HG02885 (cell line): ENCODE measurements around the gene SPACA6.
"Not testable (repeated sequence)": the region's sequence is repeated elsewhere in the genome, so short reads cannot be mapped to it uniquely, and the experiment has no call there.

Experiments used
- ATAC-seq: cut with Tn5 transposase; IDR thresholded peaks from one replicate; pipeline ENCODE4 v1.9.1; 2021; ENCODE audit warnings: mild to moderate bottlenecking; ENCODE audit not compliant: unreplicated experiment, poor library complexity

Gene SPACA6

GRCh38 chr19:51733742-51734522, 40.8 kb downstream of the SPACA6 start:
- ATAC-seq: no peak

DNA sequence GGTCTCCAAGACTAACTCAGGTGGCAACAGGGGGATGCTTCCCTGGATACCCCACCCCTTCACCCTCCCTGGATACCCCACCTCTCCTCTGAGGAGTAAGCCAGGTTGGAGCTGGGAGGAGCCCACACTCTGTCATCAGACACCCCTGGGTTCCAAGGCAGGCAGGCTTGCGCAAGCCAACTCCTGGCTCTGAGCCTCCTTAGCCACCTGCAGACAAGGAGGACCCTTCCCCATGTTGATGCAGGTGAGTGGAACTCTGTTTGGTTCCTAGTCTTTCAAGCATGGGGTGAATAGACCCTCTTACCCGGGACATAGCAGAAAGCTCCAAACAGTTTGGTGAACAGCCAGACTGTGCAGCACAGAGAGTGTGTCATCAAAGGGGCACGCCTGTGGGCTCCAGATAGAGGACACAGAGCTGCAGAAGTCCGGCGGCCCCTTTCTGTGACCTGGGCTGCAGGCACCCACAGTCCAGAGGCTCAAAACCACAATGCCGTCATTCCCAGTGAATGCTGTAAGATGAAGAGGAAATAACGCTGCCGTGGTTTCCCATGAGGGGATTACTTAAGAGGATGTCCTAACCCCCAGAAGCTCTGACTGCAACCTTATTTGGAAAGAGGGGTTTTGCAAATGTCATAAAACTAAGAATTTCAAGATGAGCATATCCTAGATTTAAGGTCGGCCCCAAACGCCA, 42.8 kb downstream of the SPACA6 start:
- ATAC-seq: no peak

DNA sequence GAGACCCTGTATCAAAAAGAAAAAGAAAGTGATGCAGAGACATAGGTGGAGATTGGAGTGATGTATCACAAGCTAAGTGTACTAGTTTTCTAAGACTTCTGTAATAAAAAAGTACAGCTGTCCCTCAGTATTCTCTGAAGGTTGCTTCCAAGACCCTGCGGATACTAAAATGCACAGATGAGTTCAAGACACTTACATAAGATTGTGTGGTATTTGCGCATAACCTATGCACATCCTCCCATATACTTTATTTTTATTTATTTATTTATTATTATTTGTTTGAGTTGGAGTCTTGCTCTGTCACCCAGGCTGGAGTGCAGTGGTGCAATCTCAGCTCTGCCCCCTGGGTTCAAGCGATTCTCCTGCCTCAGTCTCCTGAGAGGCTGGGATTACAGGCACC, 44.3 kb downstream of the SPACA6 start:
- no peak for ATAC-seq

- ATAC-seq: no peak
Observed at GRCh38 chr19:51737924-51738323, 44.8 kb downstream of the SPACA6 start.

GRCh38 chr19:51738523-51738922, 45.4 kb downstream of the SPACA6 start:
- not testable (repeated sequence) for ATAC-seq

- ATAC-seq: no peak
Observed at GRCh38 chr19:51739466-51740213, 46.5 kb downstream of the SPACA6 start.

DNA sequence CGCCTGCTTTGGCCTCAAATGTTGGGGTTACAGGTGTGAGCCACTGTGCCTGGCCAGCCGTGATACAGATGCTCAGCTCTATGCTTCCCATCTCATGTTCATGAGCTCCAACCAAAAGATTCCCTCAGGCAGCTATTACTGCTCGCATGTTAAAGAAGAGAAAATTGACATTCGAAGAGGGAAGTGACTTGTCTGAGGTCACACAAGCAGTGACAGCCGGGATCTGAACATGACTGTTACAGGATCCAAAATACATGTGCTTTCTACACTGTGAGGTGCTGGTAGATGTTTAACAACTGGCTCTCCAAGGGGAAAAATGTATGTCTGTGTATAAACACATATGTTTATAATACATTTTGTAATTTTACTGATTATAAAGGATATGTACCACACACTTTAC, 47.2 kb downstream of the SPACA6 start:
- no peak for ATAC-seq

DNA sequence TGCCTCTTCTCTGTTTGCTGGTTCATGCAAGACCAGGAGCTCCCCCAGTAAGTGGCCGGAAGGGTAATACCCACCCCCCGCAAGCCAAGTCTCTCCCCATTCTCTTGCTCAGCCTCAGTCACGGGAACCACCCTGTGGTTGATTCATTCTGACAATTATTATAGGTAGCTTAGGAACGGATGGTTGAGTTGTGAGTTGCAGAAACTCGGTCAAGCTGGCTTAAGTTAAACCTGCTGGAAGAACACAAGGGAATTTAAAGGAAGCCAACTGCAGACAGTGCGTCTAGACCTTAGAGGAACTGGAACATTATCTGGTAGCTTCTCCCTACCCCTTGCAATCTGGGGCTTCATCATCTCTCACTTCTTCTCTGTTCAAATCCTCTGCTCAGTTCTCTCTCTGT, 49.7 kb downstream of the SPACA6 start:
- ATAC-seq: no peak

DNA sequence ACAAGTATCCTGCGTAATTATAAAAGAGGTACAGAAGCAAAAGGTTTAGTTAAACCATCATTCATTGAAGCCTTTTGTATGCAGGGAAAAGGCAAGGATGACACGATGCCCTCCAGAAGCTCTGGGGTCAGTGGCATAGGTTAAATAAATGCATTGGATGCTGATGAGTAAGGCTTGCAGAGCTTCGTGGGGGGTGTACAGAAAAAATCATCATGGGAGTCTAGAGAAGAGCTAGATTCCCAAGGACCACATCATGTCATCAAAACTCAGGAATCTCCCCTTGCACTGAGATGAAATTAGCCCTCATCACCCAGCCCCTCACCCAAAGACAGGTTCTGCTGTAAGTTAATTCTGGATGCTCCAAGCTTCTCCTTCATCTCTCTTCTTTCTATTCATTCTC, 50.3 kb downstream of the SPACA6 start:
- no peak for ATAC-seq

GRCh38 chr19:51746731-51747130, 53.6 kb downstream of the SPACA6 start:
- ATAC-seq: no peak

DNA sequence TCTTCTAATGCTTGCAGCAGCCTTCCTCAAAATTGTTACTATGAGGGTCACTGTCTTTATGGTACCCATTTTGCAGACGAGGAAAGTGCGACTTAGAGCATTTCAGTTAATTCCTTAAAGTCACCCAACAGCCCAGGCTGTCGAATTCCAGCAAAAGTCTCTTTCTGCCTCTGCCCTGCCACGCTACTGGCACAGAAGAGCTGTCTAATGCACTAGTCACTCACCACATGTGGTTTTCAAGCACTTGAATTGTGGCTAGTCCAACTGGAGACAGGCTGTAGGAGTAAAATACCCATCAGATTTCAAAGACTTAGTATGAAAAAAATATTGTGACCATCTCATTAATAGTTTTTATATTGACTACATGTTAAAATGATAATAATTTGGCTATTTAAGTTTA, 56.8 kb downstream of the SPACA6 start:
- no peak for ATAC-seq

GRCh38 chr19:51750400-51751094, 57.4 kb downstream of the SPACA6 start:
- ATAC-seq: no peak

DNA sequence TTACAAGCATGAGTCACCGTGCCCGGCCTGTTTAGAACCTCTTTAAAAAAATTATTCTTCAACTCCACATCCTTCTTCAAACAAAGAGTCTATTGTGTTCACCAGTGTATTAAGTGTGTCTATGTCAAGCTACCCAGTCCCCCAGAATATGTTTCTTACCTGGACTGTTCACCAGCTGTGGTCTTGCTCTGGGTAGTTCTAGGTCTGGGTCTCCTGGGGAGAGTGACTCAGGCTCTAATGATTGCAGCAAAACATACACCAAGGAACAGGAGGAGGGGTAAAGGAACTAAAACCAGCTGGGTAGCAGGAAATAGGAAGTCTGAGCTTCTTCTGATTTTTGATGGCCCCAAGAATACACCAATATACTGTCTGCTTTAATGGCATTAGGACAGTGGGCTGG, 58.5 kb downstream of the SPACA6 start, which contains the start of gene FPR1:
Gene FPR1 (minus strand): TSS at position 224 of the 400 bp plus-strand sequence. CDS start 4,884 bp downstream, outside the sequence.
- no peak for ATAC-seq

- no peak for ATAC-seq
Observed at GRCh38 chr19:51754109-51754508, 61.0 kb downstream of the SPACA6 start.

DNA sequence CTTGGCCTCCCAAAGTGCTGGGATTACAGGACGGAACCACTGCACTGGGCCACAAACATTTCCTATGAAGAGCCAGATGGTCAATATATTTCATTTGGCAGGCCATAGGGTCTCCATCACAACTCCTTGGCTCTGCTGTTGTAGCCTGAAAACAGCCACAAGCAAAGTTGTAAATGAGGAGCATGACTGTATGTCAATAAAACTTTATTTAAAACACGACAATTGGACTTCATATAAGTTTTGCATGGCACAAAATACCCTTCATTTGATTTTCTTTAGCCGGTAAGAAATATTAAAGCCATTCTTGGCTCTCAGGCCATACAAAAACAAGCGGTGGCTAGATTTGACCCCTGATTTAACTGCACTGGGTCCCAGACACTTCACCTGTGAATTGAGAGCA, 61.6 kb downstream of the SPACA6 start:
- ATAC-seq: no peak
